Measurements from ENCODE around the gene E2F3. TPM values are rescaled to one million over a fixed set of nuclear protein-coding genes. Genes with fewer than 3 reads are reported as not detected.

E2F3 gene
- total RNA-seq, 1 donor from 2014 or later: 6.4 TPM

DNA sequence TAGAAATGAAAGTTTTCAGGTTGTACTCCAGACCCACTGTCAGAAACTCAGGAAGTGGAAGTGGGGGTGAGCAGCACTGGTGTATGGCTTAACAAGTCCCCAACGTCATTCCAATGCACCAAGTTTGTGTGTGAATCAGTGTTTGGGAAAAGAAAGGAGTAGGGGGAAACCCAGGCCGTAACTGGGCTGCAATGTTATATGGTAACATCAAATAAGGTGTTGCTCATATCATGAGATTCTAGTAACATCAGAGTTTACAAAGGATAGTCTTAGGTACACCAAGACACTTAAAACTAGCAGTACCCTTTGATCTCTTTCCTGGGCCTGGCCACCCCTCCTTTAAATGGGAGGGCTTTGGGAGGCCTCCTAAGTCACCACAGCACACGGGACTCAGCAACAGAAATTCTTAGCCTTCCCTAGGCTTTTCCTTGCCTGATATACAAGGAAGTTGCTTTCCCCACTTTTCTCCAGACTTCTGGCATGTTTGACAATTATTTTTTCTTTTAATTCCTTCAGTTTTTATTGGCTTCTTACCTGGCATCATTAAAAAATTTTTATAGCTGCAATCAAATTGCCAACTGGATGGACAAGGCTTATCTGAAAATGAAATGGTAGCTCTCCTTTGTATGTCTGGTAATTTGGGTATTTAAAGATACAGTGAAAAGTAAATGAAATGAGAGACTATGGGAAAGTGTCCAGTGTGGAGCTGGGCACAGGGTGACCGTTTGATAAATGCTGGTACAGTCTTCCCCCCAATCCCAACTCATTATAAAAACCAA, 15.1 kb downstream of the E2F3 start:
- DNase-seq (ENCODE audit: missing footprints) (no peak), ATAC-seq (no peak)
- intact Hi-C loops (cut with DNase I): no loop called here

- intact Hi-C loops (cut with DNase I): no loop called here
- ATAC-seq: no peak
Observed at GRCh38 chr6:20417819-20418218, 16.1 kb downstream of the E2F3 start.

GRCh38 chr6:20426177-20427082, 24.8 kb downstream of the E2F3 start:
- DNase-seq (ENCODE audit: missing footprints): no peak
- ATAC-seq: no peak
- intact Hi-C loops (cut with DNase I): no loop called here

More at GRCh38 chr6:20417819-20418218, 16.1 kb downstream of the E2F3 start:
- no peak for DNase-seq (ENCODE audit: missing footprints)

- no peak for ATAC-seq
- intact Hi-C loops (cut with DNase I): no loop called here
- DNase-seq (ENCODE audit: missing footprints): no peak
Observed at GRCh38 chr6:20427856-20428255, 26.2 kb downstream of the E2F3 start.

- intact Hi-C loops (cut with DNase I): no loop called here
- no peak for DNase-seq (ENCODE audit: missing footprints)
- no peak for ATAC-seq
Observed at GRCh38 chr6:20432692-20433091, 31.0 kb downstream of the E2F3 start.

GRCh38 chr6:20433321-20433720, 31.6 kb downstream of the E2F3 start:
- ATAC-seq (no peak), DNase-seq (ENCODE audit: missing footprints) (no peak)
- intact Hi-C loops (cut with DNase I): no loop called here

DNA sequence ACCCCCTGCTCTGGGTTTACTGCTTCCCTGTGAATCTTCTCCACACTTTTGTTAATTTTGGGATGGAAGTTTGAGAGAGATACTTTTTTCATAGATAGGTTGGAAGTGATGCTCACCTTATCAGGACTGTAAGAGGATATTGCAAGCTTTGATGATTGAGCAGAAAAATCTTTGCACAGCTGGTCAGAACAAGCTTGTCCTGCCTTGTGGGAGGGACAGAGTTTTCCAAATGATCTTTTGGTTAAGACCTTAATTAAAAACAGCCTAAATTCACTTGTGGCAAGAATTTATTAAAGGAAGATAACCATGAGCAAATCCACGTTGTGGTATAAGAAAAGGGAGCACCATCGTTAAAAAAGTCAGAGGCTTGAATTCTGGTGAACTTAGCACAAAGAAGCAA, 32.2 kb downstream of the E2F3 start:
- intact Hi-C loops (cut with DNase I): no loop called here
- no peak for ATAC-seq
- no peak for DNase-seq (ENCODE audit: missing footprints)

DNA sequence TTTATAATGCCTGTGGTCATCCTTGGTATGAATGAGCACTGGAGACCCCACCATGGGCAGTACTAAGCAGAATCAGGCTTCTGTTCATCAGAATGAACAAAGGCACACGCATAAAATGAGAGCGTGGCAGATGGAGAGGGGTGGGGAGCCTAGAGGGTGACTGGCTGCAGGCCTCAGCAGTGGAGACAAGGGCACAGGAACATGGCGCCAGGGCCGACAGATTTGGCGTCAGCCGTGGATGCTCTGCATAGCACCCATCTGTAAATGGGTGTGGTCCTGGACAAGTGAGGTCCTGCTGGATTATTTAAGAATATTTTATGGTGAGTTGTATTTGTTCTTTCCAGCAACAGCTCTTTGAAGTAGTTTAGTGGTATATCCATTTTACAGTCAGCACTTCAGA, 33.1 kb downstream of the E2F3 start:
- ATAC-seq (no peak), DNase-seq (ENCODE audit: missing footprints) (no peak)
- intact Hi-C loops (cut with DNase I): no loop called here

DNA sequence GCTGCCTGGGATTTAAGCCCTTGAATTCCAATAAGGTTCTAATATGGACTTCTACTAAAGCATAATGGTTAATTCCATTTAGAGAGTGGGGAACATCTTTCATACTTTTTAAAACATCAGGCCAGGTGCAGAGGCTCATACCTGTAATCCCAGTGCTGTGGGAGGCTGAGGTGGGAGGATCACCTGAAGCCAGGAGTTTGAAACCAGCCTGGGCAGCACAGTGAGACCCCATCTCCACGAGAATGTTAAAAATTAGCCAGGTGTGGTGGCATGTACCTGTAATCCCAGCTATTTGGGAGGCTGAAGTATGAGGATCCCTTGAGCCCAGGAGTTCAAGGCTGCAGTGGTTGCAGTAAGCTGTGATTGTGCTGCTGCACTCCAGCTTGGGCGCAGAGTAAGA, 35.0 kb downstream of the E2F3 start:
- DNase-seq (ENCODE audit: missing footprints) (no peak), ATAC-seq (no peak)
- intact Hi-C loops (cut with DNase I): no loop called here

- intact Hi-C loops (cut with DNase I): no loop called here
- ATAC-seq (no peak), DNase-seq (ENCODE audit: missing footprints) (no peak)
Observed at GRCh38 chr6:20437639-20438038, 36.0 kb downstream of the E2F3 start.

DNA sequence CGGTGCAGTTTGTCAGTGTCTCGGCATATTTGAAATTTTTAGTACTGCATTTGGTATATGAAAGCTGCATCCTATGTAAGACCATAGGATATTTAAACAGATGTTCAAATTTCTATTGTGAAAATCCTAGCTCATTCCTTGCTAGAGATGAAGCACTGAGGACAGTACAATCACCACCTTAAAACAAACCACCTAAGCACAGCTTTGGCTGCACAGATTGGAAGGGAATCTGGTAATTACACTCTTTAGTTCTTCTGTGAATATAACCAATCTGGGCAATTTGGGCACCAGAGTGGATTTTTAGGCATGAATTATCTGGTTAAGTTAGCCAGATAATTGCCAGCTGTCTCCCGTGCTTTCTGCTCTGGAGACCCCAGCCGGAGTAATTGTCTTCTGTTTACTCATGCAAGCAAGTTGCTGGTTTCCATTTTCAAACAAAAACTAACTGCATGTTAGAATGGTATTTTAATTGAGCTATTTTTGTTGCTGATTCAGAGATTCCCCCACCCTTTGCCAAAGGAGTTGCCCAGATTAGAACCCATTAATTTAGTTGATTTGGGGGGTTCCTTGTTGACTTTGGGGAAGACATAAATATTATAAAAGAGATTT, 36.9 kb downstream of the E2F3 start:
- ATAC-seq: no peak
- intact Hi-C loops (cut with DNase I): no loop called here
- no peak for DNase-seq (ENCODE audit: missing footprints)

GRCh38 chr6:20439558-20439957, 37.9 kb downstream of the E2F3 start:
- no peak for ATAC-seq
- no peak for DNase-seq (ENCODE audit: missing footprints)
- intact Hi-C loops (cut with DNase I): no loop called here

GRCh38 chr6:20440296-20440695, 38.6 kb downstream of the E2F3 start:
- no peak for ATAC-seq
- no peak for DNase-seq (ENCODE audit: missing footprints)
- intact Hi-C loops (cut with DNase I): no loop called here

DNA sequence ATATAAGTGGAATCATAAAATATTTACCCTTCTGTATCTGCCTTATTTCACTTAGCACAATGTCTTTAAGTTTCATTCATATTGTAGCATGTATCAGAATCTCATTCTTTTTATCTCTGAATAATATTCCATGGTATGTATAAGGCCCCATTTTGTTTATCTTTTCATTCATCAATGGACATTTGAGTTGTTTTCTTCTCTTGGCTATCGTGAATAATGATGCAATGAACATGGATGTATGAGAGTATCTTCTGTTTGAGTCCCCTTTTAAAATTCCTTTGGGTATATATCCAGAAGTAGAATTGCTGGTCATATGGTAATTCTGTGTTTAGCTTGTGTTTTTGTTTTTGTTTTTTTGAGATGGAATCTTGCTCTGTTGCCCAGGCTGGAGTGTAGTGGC, 39.6 kb downstream of the E2F3 start:
- no peak for DNase-seq (ENCODE audit: missing footprints)
- intact Hi-C loops (cut with DNase I): no loop called here
- no peak for ATAC-seq

DNA sequence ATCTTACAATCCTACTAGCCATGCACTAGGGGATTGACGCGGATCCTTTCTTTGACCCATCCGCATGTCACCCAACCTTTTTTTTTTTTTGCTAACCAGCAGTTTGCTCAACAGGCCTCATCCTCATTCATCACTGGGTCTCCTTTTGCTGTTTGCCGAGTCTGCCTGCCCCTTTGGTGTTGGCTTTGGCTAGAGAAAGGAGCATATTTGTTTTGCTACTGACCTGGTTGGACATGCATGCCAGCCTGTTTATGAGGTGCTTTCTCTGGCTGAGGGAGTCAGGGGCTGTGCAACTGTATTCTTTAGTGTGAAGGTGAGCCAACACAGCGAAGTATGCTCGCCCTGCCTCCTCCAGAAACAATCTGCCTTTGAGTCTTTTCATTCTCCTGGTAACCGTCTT, 40.2 kb downstream of the E2F3 start:
- intact Hi-C loops (cut with DNase I): no loop called here
- ATAC-seq (no peak), DNase-seq (ENCODE audit: missing footprints) (no peak)

DNA sequence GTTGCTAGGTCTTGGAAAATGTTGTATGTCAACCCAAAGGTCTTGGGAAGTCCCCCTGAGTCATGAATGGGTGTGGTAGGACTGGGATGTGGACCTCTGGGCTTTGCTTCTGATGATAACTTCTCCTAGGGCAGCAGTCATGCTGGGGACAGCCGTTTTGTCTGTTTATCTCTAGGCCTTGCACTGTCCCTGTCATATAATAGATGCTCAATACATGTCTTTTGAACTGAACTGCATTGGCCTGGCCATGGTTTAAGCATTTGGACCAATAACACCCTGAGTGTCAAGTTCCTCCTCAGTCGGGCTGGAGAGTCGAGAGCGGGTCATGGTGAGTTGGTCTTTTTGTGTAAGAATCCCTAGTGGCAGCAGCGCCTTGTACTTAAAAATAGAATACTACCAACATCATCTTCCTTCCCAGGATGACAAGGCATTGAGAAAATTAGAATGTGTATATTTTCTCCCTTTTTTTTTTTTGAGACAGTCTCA, 43.1 kb downstream of the E2F3 start:
- DNase-seq (ENCODE audit: missing footprints) (no peak), ATAC-seq (no peak)
- intact Hi-C loops (cut with DNase I): no loop called here

GRCh38 chr6:20447157-20447556, 45.5 kb downstream of the E2F3 start:
- intact Hi-C loops (cut with DNase I): no loop called here
- DNase-seq (ENCODE audit: missing footprints) (no peak), ATAC-seq (no peak)

DNA sequence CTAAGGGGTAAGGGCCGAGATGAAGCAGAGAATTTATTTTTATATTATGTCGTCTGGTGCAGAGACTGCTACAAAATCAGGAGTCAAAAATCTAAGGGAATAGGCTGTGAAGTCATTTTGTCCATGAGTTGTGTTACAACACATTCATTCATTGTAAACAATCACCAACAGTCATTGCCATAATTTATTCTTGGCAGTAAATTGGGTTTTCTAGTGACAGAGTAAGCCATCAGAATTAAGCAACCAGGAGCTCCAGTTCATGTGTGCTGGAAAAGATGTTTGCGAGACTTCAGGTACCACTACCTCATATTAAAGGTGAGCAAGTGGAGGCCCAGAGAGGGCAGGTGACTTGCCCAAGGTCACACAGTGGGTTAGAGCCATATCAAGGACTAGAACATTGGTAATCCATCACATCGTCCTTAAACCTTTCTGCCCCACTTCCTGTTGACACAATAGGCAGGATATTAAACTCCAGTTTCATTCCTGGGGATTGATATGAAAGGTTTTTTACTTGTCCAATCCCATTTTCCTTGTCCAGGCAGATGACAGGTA, 46.0 kb downstream of the E2F3 start:
- DNase-seq (ENCODE audit: missing footprints) (no peak), ATAC-seq (no peak)
- intact Hi-C loops (cut with DNase I): no loop called here

DNA sequence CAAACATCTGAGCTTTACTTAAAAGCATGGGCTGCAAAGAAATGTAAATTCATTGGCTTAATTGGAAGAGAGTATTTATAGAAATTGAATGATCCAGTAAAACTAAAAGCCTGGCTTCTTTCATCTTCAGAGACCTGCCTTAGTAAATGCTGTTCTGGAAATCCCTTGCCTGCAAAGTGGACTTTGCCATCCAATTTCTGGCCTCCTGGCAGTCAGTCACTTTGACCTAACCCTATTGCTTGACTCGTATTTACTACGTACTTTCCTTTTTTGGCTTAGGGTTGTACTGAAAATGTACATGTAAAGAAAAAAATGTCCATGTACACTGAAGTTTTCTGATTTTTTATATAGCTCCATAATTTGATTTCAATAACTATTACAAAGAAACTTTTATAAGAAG, 47.1 kb downstream of the E2F3 start:
- DNase-seq (ENCODE audit: missing footprints) (no peak), ATAC-seq (no peak)
- intact Hi-C loops (cut with DNase I): no loop called here

Data from Right ventricle myocardium inferior (tissue), 1 donor.